ENCODE results near the gene IL1RAP.

DNA sequence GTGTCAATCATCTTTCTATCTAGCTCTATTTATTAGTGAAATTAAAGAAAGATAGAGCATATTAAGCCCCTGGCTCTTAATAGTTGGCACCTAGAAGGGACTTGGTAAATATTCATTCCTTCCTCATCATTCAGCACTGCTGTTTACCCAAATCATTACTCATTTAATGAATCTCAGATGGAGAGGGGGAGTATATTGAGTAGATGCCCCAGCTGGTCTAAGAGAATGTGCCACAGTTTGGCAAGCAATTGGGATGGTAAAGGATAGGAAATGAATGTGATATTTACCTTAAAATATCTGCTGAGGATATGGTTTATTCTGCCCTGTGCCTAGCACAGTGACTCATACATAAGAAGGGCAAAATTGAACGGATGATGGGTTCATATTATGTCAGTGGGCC is 6.0 kb downstream of the IL1RAP start:
- TF ChIP-seq, protein P1, sequence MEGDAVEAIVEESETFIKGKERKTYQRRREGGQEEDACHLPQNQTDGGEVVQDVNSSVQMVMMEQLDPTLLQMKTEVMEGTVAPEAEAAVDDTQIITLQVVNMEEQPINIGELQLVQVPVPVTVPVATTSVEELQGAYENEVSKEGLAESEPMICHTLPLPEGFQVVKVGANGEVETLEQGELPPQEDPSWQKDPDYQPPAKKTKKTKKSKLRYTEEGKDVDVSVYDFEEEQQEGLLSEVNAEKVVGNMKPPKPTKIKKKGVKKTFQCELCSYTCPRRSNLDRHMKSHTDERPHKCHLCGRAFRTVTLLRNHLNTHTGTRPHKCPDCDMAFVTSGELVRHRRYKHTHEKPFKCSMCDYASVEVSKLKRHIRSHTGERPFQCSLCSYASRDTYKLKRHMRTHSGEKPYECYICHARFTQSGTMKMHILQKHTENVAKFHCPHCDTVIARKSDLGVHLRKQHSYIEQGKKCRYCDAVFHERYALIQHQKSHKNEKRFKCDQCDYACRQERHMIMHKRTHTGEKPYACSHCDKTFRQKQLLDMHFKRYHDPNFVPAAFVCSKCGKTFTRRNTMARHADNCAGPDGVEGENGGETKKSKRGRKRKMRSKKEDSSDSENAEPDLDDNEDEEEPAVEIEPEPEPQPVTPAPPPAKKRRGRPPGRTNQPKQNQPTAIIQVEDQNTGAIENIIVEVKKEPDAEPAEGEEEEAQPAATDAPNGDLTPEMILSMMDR (conservative IDR thresholded peaks at IDR 0.05; ENCODE audit: low read length) = no peak
- no peak for TF ChIP-seq EZH2phosphoT487 (IDR thresholded peaks at IDR 0.05; ENCODE audit: borderline replicate concordance, low read depth, low read length)
